ENCODE results near the gene SRSF1.
"Not testable (repeated sequence)": the region's sequence is repeated elsewhere in the genome, so short reads cannot be mapped to it uniquely, and the experiment has no call there.

SRSF1 gene

GRCh38 chr17:57990037-57990436, 17.0 kb downstream of the SRSF1 start:
- DNase-seq (ENCODE audit: low read depth), result no peak

DNA sequence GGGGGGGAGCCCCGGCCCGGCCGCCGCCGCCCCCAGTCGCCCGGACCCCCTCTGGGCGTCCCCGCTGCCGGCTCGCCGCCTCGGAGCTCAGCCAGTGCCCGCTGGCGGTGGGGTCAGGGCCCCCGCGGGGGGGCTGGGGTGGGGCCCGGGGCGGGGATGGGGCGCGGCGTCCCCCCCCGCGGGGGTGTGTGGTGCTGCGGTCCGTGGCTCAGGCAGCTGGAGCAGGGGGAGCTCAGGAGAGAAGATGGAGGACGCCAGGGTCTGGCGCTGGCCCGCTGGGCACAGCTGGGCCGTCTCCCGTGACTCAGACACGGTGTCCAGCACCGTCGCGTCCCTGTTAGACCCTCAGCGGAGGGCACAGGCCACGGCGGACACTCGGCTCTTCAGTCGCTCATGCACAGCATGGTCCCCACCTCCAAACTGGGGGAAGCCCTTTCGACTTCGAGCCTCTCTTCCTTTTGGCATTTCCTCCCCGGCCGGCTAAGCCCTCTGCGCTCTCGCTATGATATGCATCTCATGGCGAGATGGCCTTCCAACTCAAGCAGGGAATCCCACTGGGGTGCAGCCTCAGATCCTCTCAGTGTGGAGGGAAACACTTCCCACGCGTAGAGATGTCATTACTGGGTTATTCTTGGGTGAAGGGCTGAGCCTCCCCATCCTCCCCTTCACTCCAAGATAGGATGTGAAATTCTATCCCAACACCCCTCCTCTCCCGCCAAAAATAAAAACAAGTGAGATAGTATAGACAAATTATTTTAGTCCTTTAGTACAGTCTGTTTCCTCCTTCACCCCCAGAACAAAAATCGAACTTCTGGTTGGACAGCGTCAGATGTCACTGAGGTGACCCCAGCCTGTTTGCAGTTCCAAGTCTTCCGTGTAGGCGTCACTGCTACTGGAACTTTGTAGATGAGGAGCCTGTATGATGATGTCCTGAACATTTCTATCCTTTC, 18.5 kb downstream of the SRSF1 start:
- DNase-seq (ENCODE audit: low read depth), result peak; percentile 49

- peak; percentile 62 for DNase-seq (ENCODE audit: low read depth)
These were observed 19.3 kb downstream of the SRSF1 start, which contains the start of gene VEZF1 for GRCh38 chr17:57987581-57988300. TSS of gene VEZF1 (minus strand) at chr17:57988254. CDS start at chr17:57988111, 143 bp downstream.

DNA sequence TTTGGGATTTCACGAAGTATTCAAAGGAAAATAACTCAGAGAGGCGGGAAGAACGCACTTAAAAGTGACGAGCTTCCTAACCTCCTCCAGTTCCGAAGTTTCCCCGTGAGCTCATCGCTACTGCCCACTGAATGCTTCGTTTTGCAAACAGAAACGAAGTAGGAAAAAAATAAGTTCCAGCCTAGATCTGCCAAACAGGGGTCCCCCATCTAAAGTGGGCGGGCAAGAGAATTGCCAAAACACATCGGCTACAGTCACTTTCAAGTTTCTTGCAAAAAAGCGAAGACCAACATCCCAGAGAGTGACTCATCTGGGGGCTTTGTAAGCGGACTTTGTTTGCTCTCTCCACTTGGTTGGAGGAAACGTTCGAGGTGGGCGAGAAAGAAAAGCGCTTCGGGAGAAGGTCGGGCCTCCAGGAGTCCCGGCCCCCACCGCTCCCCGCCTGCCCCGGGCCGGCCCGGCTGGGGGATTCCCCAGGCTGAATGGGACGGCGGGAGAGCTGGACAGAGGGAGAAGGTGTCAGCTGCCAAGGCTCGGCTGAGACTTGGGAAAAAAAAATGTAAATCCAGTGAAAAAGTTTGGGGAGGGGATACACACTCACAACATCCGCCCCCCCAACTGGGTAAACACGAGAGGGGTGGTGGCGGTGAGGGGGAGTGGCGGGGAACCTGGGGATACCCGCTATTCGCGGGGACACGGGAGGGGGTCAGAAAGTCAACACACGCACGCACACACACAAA, 20.0 kb downstream of the SRSF1 start:
- peak; percentile 16 for DNase-seq (ENCODE audit: low read depth)

DNA sequence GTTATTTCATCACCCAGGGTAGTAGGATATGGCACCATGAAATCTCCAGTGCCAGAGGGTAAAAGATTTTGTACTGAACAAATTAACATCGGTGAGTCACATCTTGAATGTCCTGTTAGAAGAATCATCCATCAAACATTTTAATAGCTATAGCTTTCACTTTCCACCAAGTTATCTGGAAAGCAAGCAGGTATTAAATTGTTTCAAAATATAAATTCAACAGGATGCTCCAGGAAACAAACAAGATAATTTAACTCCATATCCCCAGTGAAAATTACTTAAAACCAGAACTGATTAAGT, 21.4 kb downstream of the SRSF1 start:
- no peak for DNase-seq (ENCODE audit: low read depth)

GRCh38 chr17:57984936-57985674, 21.9 kb downstream of the SRSF1 start:
- DNase-seq (ENCODE audit: low read depth), result no peak

GRCh38 chr17:57984261-57984890, 22.7 kb downstream of the SRSF1 start:
- no peak for DNase-seq (ENCODE audit: low read depth)

GRCh38 chr17:57983446-57983845, 23.6 kb downstream of the SRSF1 start:
- no peak for DNase-seq (ENCODE audit: low read depth)

GRCh38 chr17:57982452-57983170, 24.4 kb downstream of the SRSF1 start:
- DNase-seq (ENCODE audit: low read depth), result no peak

- DNase-seq (ENCODE audit: low read depth), result no peak
These were observed 26.5 kb downstream of the SRSF1 start for GRCh38 chr17:57980522-57980921.

- no peak for DNase-seq (ENCODE audit: low read depth)
These were observed 28.0 kb downstream of the SRSF1 start for GRCh38 chr17:57979076-57979475.

- no peak for DNase-seq (ENCODE audit: low read depth)
These were observed 30.5 kb downstream of the SRSF1 start for GRCh38 chr17:57976594-57976993.

DNA sequence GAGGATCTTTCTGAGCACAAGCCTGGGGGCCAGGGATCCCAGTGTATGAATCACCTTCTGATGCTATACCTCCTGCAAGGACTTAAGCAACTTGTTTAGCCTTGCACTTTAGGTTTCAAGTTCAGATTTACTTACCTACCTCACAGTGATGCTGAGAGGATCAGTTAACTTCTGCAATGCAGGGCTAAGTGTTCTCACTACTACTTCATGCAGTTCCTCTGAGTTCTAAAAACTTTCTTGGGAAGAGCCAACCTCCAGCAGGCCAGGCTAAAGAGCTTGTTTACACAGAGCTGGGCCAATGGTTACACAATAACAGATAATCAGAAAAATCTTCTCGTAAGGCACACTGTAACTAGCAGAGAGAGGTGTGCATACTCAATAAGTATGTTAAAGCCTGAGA, 32.0 kb downstream of the SRSF1 start:
- DNase-seq (ENCODE audit: low read depth), result no peak

DNA sequence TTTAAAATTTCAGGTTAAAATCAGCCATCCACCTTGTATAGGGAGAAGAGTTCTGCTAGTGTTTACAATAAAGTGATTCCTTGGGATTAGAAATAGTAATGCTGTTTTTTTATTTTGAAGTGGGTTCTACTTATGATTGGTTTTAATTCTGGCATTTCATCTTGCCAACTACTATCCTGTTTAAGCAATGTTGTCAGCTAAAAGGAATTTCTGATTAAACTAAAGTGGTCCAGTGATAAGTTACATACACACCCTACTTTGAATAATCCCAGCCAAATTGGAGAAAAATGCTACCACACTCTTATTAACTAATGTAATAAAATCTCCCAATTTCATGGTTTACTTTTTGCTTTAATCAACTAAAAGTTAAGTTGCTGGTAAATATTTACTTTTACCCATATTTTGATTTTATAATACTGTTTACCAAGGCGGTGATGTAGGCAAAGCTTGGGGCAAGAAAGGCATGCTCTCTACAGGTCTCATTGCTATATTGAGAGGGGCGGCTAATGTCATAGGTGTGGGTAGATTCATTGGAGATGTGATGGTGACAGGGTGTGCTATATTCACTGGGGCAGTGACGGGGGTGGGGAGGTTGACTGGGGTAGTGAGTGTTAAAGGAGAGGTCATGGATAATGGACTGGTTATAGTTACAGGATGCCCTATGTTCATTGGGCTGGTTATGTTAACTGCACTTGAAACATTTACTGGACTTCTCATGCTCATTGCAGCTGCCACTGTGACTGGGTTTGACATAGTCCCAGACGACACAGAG, 32.8 kb downstream of the SRSF1 start:
- DNase-seq (ENCODE audit: low read depth), result not testable (repeated sequence)

DNA sequence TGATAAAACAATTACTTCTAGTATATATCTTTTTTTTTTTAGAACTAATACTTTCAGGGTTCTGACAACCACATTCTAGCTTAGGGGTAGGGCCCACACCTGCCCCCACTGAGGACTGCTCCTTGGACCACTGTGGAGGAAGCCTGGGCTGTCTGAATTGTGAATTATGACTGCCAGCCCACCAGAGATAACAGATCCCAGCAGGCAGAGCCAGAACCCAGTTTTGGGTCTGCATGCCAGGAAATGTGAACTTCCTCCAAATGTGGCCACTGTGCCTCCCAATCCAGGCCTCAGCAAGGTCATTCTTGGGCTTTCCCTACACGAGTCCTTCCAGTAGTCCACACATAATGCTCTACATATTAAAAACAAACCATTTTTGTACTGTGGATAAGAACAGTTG, 34.9 kb downstream of the SRSF1 start:
- DNase-seq (ENCODE audit: low read depth), result no peak

DNA sequence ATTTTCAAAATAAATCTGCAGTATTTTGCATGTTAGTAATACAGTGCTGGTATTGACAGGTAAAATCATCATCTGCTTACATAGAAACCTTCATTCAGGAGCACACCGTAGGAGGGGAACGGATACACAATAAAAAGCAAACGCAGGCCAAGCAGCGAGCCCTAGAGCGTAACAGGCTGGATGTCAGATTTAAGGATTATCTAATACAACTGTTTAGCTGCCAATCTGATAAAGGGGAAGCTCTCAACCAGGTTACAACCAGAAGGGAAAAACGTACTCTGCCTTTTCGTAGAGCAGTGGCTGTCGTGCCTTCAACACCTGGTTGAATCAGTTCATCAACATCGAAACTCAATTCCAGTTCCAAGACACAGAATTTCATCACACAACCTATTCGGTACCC, 35.5 kb downstream of the SRSF1 start:
- no peak for DNase-seq (ENCODE audit: low read depth)

DNA sequence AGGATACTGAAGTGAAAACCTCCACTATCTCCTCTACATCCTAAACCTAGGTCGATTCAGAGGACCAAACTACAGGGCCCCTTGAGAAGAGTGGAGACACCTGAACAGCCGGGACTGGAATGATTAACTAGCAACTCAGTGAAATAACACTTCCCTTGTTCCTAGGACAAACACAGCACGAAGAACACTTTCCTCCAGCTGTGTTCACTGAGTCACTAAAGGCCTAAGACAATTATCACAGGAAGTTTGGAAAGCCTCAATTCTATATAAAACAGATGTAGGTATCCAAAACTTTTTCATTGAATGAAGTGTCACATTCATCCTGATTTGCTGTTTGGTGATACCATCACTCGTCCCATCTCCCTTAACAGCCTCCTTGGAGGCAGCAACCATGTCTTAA, 36.3 kb downstream of the SRSF1 start:
- no peak for DNase-seq (ENCODE audit: low read depth)

GRCh38 chr17:57968456-57968855, 38.6 kb downstream of the SRSF1 start:
- DNase-seq (ENCODE audit: low read depth), result no peak

GRCh38 chr17:57966875-57967274, 40.2 kb downstream of the SRSF1 start:
- no peak for DNase-seq (ENCODE audit: low read depth)

DNA sequence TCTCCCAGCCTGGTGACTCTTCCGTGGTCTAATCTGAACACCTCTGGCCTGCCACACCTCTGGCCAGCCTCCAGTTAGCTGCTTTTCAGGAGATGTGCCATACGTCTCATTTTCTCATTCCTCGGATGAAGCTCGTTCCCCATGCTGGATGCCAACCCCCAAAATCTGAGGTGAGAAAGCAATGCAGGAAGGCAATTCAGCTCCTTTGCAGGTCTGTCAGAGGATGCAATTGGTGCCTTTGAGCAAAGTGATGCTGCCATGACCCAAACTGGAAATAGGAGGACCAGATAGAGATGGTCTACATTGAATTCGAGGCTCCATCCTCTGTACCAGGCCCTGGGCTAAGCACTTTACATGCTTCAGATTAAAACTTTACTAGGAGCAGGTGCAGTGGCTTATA, 40.8 kb downstream of the SRSF1 start:
- DNase-seq (ENCODE audit: low read depth), result no peak
